ENCODE results near the gene IL18RAP.

DNA sequence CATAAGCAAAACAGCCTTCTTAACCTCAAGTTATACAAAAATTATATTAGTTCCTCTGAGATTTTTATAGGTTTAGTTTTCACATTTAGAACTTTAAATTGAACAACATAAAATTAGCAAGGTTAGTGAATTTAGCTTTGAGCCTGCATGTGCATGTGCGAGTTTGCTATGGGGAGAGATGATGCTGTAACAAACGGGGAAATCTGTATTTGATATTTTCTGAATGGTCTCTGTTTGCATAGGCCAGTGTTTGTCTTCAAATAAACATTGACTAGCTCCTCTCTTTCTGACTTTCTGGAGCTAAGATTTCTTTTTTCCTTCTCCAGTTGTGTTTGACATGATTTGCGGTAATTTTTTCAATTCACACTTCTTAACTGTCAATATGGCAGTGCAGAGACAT is 30.9 kb upstream of the IL18RAP start:
- TF ChIP-seq OSR1 (CRISPR knock-in tag; IDR thresholded peaks at IDR 0.05) (no peak), TSHZ2 (CRISPR knock-in tag; IDR thresholded peaks at IDR 0.05) (no peak), PATZ1 (CRISPR knock-in tag; IDR thresholded peaks at IDR 0.05; ENCODE audit: borderline replicate concordance) (no peak), ZFP3 (CRISPR knock-in tag; IDR thresholded peaks at IDR 0.05) (no peak)

Data from SK-N-SH treated with all-trans-retinoic acid at 6 μM for 48 hours (cell line).